ENCODE measurements around the gene SGK2.
A peak's percentile ranks its signal among the peaks of the same experiment; 100 is the strongest.
"Not testable (repeated sequence)": the region's sequence is repeated elsewhere in the genome, so short reads cannot be mapped to it uniquely, and the experiment has no call there.

SGK2 gene

DNA sequence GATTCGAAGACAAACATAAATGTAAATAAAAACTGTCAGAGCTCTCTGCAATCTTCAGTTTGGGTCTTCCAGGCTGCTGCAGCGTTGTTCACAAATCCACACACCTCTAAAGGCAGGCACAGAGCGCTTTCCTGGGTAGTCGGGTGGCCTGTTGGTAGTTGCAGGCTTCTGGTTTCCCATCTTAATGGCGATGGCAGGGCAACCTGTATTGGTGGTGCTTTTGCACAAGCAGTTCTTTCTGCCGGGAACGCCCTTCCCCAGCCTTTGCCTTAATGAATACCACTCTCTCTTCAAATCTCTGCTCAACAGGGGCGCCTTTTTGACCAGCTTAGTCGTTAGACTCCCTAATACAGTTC is 31.2 kb downstream of the SGK2 start:
- Histone ChIP-seq H3K36me3 (peaks cover 9 to 19% (median 11%) of the 10 kb centered on the region in 11 experiments; a peak in 20 of 22 replicates), H3K9me3 (replicated peaks in 1 of 11) (no peaks in the 10 kb centered on the region), H3K4me2 (peak overlapping the region; percentile 83 to 97 (median 91)), H3K4me3 (peak overlapping the region; percentile 81 to 96 (median 91)), H3K27ac (peak overlapping the region; percentile 81 to 97 (median 94); a peak in 21 of 22 replicates), H3K4me1 (peaks cover 17 to 20% (median 19%) of the 10 kb centered on the region in 10 experiments), H4K20me1 (peaks cover 0 to 9% (median 0%) of the 10 kb centered on the region in 11 experiments; a peak in 3 of 22 replicates), H3K9ac (peak overlapping the region; percentile 79 to 94 (median 89); a peak in 21 of 22 replicates), H3K27me3 (no peaks in the 10 kb centered on the region)
- no peak for TF ChIP-seq Cebpa-rat (IDR thresholded peaks at IDR 0.05)

DNA sequence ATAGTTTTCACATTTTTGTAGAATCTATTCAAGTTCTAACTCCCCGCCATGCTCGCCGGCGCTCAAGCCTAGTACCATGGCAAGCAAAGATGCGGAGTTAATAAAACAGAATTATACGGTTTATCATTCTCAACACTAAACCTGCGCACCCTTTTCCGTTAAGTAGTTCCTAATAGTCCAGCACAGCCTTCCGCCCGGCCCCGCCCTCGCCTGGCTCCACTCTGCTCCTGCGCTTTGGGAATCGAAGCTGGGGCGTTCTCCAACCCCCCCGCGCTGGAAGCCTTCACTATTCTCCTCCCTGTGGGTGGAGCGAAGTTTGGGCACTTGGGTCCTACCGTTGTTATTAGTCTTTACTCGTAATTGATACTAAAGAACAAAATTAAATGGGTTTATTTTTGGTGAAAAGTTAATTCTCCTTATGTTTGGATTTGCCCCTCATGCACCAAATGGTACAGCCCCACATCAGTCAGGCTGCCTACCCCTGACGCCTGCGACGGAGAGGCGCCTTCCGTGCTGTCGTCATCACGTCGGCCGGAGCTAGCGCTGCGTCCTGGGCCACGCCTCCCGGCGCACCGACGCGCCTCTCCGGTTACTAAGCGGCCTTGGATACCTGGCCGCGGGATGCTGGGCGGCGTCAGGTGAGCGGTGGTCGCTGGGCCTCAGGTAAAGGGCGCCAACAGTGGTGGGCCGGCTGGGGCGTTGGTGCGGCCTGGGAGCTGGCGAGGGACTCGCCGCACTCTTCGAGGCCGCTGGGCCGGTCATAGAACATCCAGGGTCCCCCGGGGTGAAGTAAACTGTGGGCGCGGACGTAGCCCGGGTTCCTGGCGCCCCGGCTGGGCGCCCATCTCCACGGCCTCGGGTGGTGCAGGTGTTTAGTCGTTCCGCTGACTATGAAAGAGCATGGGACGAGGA is 31.8 kb downstream of the SGK2 start, which contains the start of gene IFT52:
TSS of gene IFT52 (plus strand) at position 546 of the 912 bp plus-strand sequence. CDS start 3,762 bp downstream, outside the sequence.
- peaks cover 0 to 9% (median 0%) of the 10 kb centered on the region in 11 experiments; a peak in 3 of 22 replicates for H4K20me1 ChIP-seq
- H3K4me2 ChIP-seq: peak within 1 kb of the TSS; percentile 83 to 97 (median 91)
- H3K9me3 ChIP-seq (replicated peaks in 1 of 11): no peaks in the 10 kb centered on the region
- H3K9ac ChIP-seq: peak within 1 kb of the TSS; percentile 79 to 94 (median 89)
- peaks cover 14 to 25% (median 17%) of the 10 kb centered on the region in 11 experiments for H3K36me3 ChIP-seq
- TF ChIP-seq Cebpa-rat (IDR thresholded peaks at IDR 0.05): no peak
- peak within 1 kb of the TSS; percentile 81 to 97 (median 94) for H3K27ac ChIP-seq
- H3K4me1 ChIP-seq: peaks cover 17 to 20% (median 19%) of the 10 kb centered on the region in 10 experiments
- no peaks in the 10 kb centered on the region for H3K27me3 ChIP-seq
- peak within 1 kb of the TSS; percentile 81 to 96 (median 91) for H3K4me3 ChIP-seq

DNA sequence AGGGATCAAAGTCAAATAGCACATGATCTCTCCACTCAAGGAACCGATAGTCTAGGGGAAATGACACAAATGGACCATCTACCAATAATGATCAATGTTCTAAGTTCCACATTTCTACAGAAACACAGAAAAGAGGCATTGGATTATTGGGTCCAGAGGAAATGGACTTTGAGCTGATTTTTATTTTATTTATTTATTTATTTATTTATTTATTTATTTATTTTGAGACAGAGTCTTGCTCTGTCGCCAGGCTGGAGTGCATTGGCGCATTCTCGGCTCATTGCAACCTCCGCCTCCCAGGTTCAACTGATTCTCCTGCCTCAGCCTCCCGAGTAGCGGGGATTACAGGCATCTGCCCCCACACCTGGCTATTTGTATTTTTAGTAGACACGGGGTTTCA is 43.1 kb downstream of the SGK2 start:
- H3K9me3 ChIP-seq (replicated peaks in 1 of 11); H3K4me3 ChIP-seq; H3K4me1 ChIP-seq; H3K9ac ChIP-seq; H3K27me3 ChIP-seq; H3K4me2 ChIP-seq; H3K27ac ChIP-seq: not testable (repeated sequence)
- Histone ChIP-seq H3K36me3 (peaks cover 60 to 96% (median 80%) of the 10 kb centered on the region in 11 experiments), H4K20me1 (peaks cover 0 to 24% (median 0%) of the 10 kb centered on the region in 11 experiments; a peak in 4 of 22 replicates)

DNA sequence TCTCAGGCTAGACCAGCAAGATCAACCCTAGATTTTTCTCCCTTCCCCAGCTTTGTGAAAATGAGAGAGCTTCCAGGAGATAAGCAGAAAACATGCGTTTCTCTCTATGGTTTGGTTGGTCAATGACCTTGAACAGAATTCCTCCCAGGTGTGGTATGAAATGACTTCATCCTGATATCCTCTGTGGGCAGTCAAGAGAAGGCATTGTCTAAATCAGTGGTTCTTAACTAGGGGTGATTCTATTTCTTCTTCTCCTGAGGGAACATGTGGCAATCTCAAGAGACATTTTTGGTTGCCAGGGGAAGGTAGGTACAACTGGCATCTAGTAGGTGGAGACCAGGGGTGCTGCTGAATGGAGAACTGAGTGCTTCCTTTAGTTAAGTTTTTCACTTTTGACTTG is 44.3 kb downstream of the SGK2 start:
- Histone ChIP-seq H3K4me1 (no peaks in the 10 kb centered on the region), H3K9ac (no peak overlapping the region), H3K36me3 (peaks cover 48 to 88% (median 71%) of the 10 kb centered on the region in 11 experiments), H3K9me3 (replicated peaks in 1 of 11) (peaks cover 0 to 6% (median 0%) of the 10 kb centered on the region in 11 experiments; a peak in 2 of 22 replicates), H3K4me2 (no peak overlapping the region), H4K20me1 (peaks cover 0 to 24% (median 0%) of the 10 kb centered on the region in 11 experiments; a peak in 4 of 22 replicates), H3K27ac (no peak overlapping the region), H3K4me3 (no peak overlapping the region), H3K27me3 (no peaks in the 10 kb centered on the region)
- TF ChIP-seq Cebpa-rat (IDR thresholded peaks at IDR 0.05): no peak

GRCh38 chr20:43605715-43606114 is 46.9 kb downstream of the SGK2 start:
- Histone ChIP-seq H3K9me3 (replicated peaks in 1 of 11) (peaks cover 0 to 6% (median 0%) of the 10 kb centered on the region in 11 experiments; a peak in 2 of 22 replicates), H3K27ac (no peak overlapping the region), H3K4me1 (no peaks in the 10 kb centered on the region), H3K4me2 (no peak overlapping the region), H3K9ac (no peak overlapping the region), H4K20me1 (peaks cover 0 to 11% (median 0%) of the 10 kb centered on the region in 11 experiments; a peak in 2 of 22 replicates), H3K36me3 (peaks cover 36 to 77% (median 62%) of the 10 kb centered on the region in 11 experiments), H3K27me3 (no peaks in the 10 kb centered on the region), H3K4me3 (no peak overlapping the region)
- TF ChIP-seq Cebpa-rat (IDR thresholded peaks at IDR 0.05): no peak

- H3K9me3 ChIP-seq (replicated peaks in 1 of 11); H3K27me3 ChIP-seq; H3K27ac ChIP-seq; H3K4me2 ChIP-seq; H3K4me1 ChIP-seq; H3K4me3 ChIP-seq; H3K9ac ChIP-seq; H4K20me1 ChIP-seq: not testable (repeated sequence)
- H3K36me3 ChIP-seq: peaks cover 34 to 74% (median 53%) of the 10 kb centered on the region in 11 experiments
These were observed 48.5 kb downstream of the SGK2 start for GRCh38 chr20:43607278-43607677.

DNA sequence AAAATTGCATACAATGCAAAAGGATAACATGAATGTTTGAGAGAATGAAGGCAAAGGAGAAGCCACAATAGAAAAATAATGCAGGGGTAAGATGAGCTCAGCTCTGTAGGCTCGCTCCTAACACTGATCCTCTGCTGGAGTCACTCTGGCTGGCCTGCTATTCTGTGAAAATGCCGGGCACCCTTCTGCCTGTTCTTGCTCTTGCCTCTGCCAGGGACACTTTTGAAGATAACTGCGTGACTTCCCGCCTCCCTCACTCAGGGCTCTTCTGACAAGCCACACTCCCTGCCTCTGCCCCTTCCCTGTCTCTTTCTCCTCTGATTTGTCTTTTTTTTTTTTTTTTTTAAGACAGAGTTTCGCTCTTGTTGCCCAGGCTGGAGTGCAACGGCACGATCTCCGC is 72.8 kb downstream of the SGK2 start:
- H3K9ac ChIP-seq: no peak overlapping the region
- H3K9me3 ChIP-seq (replicated peaks in 1 of 11): no peaks in the 10 kb centered on the region

More for the DNA sequence above, 72.8 kb downstream of the SGK2 start:
- Histone ChIP-seq H4K20me1 (no peaks in the 10 kb centered on the region), H3K27me3 (no peaks in the 10 kb centered on the region), H3K4me1 (no peaks in the 10 kb centered on the region), H3K4me2 (no peak overlapping the region), H3K36me3 (peaks cover 27 to 92% (median 69%) of the 10 kb centered on the region in 11 experiments), H3K4me3 (no peak overlapping the region), H3K27ac (no peak overlapping the region)
- no peak for TF ChIP-seq Cebpa-rat (IDR thresholded peaks at IDR 0.05)

Measured in BLaER1 treated with 17β-estradiol and CSF1 and Interleukin-3, amounts not matched to agents 10 nM and 100 nM (cell line).